ENCODE data around the gene ECT2.

- TF ChIP-seq, protein P1, sequence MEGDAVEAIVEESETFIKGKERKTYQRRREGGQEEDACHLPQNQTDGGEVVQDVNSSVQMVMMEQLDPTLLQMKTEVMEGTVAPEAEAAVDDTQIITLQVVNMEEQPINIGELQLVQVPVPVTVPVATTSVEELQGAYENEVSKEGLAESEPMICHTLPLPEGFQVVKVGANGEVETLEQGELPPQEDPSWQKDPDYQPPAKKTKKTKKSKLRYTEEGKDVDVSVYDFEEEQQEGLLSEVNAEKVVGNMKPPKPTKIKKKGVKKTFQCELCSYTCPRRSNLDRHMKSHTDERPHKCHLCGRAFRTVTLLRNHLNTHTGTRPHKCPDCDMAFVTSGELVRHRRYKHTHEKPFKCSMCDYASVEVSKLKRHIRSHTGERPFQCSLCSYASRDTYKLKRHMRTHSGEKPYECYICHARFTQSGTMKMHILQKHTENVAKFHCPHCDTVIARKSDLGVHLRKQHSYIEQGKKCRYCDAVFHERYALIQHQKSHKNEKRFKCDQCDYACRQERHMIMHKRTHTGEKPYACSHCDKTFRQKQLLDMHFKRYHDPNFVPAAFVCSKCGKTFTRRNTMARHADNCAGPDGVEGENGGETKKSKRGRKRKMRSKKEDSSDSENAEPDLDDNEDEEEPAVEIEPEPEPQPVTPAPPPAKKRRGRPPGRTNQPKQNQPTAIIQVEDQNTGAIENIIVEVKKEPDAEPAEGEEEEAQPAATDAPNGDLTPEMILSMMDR (optimal IDR thresholded peaks at IDR 0.05 in 1 of 3, IDR thresholded peaks at IDR 0.05 in 1 of 3, conservative IDR thresholded peaks at IDR 0.05 in 1 of 3; ENCODE audit: extremely low read depth in 1 of 3, insufficient read depth in 2 of 3, low read length in 3 of 3) = no peak
- no peak for TF ChIP-seq EZH2 (IDR thresholded peaks at IDR 0.05; ENCODE audit: low read length)
These were observed 25.7 kb downstream of the ECT2 start for GRCh38 chr3:172776049-172776717.

All from keratinocyte (primary cell).